HG03460 (cell line): ENCODE measurements around the gene PKDCC.

Experiments
- ATAC-seq: cut with Tn5 transposase; IDR thresholded peaks from one replicate; pipeline ENCODE4 v1.9.1; 2021; ENCODE audit not compliant: unreplicated experiment

The PKDCC gene

GRCh38 chr2:42047488-42048298, at the start of gene PKDCC:
Gene PKDCC (plus strand): TSS chr2:42048021. CDS start chr2:42048200, 179 bp downstream.
- ATAC-seq: no peak

GRCh38 chr2:41998186-41999127, 49.4 kb upstream of the PKDCC start:
- ATAC-seq: no peak

- ATAC-seq: no peak
These were observed 48.7 kb upstream of the PKDCC start for GRCh38 chr2:41999128-41999480.

GRCh38 chr2:41999592-42000281, 48.1 kb upstream of the PKDCC start:
- ATAC-seq: no peak

GRCh38 chr2:42001711-42002201, 46.1 kb upstream of the PKDCC start:
- no peak for ATAC-seq

- no peak for ATAC-seq
These were observed 40.3 kb upstream of the PKDCC start for GRCh38 chr2:42007551-42007950.

GRCh38 chr2:42008241-42008921, 39.4 kb upstream of the PKDCC start:
- ATAC-seq: no peak

- no peak for ATAC-seq
These were observed 37.9 kb upstream of the PKDCC start for GRCh38 chr2:42009657-42010580.

- ATAC-seq: no peak
These were observed 37.0 kb upstream of the PKDCC start for GRCh38 chr2:42010743-42011298.

GRCh38 chr2:42012137-42012536, 35.7 kb upstream of the PKDCC start:
- no peak for ATAC-seq

GRCh38 chr2:42012651-42013050, 35.2 kb upstream of the PKDCC start:
- ATAC-seq: no peak

GRCh38 chr2:42013409-42013808, 34.4 kb upstream of the PKDCC start:
- no peak for ATAC-seq

GRCh38 chr2:42021464-42021863, 26.4 kb upstream of the PKDCC start:
- no peak for ATAC-seq

- ATAC-seq: no peak
These were observed 22.7 kb upstream of the PKDCC start for GRCh38 chr2:42025151-42025582.

GRCh38 chr2:42026272-42026671, 21.5 kb upstream of the PKDCC start:
- ATAC-seq: no peak

GRCh38 chr2:42028571-42029148, 19.2 kb upstream of the PKDCC start:
- ATAC-seq: peak; percentile 75

- ATAC-seq: no peak
These were observed 18.6 kb upstream of the PKDCC start for GRCh38 chr2:42029171-42029570.

- ATAC-seq: no peak
These were observed 18.1 kb upstream of the PKDCC start for GRCh38 chr2:42029639-42030199.
